Activated CD8-positive, alpha-beta memory T cell treated with anti-CD3 and anti-CD28 coated beads, Interleukin-2, amount 50 U/mL, for 1 hour (primary cell): Measurements from ENCODE around the gene SLC25A25.
"Not testable (repeated sequence)": the region's sequence is repeated elsewhere in the genome, so short reads cannot be mapped to it uniquely, and the experiment has no call there.

Source experiments
- DNase-seq: peaks from one replicate; pipeline ENCODE4 v3.0.0-alpha.2; 2020; ENCODE audit errors: extremely low read depth

SLC25A25 gene

GRCh38 chr9:128124873-128125579, 57.0 kb downstream of the SLC25A25 start:
- DNase-seq = no peak

DNA sequence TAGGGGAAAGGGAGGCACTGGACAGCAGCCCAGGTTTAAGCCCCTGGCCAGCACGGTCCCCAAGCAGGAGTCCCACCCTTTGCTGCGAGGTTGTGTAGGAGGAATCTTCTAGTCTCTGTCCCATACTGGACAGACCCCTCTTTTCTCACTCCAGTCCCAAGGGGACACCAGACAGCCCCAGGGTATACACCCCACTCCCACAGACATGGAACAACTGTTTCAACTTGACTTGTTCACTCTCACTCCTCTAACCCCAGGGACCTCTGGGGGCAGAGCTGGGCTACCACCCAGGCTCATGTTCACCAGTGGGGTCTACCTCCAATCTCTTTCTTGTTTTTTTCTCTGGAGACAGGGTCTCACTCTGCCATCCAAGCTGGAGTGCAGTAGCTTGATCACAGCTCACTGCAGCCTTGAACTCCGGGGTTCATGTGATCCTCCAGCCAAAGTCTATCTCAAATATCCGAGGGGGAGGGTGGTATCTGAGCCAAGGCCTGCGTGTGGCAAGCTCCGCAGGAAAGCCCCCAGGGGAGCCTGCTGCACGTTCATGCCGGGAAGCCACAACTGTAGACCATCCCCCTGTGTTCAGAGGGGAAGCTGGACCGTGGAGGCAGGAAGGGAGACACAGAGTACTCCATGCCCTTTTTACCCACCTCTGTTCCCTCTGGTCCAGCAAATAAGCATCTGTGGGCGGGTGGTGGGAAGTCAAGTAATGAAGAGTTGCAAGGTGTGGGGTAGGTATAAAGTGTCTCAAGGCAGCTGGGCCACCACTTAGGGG, 57.7 kb downstream of the SLC25A25 start:
- no peak for DNase-seq

DNA sequence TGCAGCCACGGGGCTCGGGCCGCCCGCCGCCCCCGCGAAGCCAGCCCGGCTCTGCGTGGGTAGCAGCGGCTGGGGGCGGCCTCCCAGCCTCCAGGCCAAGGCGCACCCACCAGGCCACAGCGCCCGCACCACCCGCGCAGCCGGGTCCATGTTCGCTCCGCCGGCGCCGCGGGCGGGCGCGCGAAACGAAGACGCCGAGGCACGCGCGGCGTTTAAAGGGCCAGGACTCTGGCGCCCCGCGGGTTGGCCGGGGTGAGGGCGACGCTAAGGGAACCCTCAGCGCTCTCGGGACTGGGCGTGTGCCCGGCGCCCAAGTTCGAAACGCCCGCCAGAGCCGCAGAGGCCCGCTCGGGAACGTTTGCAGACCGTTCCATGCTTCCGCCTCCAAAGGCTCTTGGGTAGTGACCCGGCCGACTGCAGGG, 59.5 kb downstream of the SLC25A25 start, which contains the start of gene PTGES2:
Gene PTGES2 (minus strand): TSS at position 162 of the 422 bp plus-strand sequence. CDS start 12 bp downstream, at position 150.
- DNase-seq = peak; percentile 32

GRCh38 chr9:128127990-128128835, 60.2 kb downstream of the SLC25A25 start:
- peak; percentile 65 for DNase-seq

- no peak for DNase-seq
Observed at GRCh38 chr9:128128836-128129590, 61.0 kb downstream of the SLC25A25 start.

- not testable (repeated sequence) for DNase-seq
Observed at GRCh38 chr9:128129976-128130590, 62.1 kb downstream of the SLC25A25 start.

DNA sequence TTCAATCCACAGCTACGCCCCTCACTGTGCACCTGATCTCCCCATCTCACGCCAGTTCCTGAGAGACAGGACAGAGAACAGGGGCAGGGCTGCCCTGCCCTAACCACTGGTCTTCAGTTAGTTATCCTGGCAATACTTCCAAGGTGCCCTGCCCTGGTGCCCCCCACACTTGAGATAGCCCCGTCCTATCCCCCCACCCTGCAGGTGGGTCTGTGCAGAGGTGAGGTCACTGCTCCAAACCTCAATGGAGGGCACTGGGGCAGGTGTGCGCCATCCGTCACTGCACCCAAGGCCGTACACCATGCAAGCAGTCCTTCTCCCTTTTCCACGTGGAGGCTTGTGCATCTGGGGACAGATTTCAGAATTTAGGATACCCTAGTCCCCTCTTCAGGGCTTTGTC, 62.6 kb downstream of the SLC25A25 start:
- not testable (repeated sequence) for DNase-seq

DNA sequence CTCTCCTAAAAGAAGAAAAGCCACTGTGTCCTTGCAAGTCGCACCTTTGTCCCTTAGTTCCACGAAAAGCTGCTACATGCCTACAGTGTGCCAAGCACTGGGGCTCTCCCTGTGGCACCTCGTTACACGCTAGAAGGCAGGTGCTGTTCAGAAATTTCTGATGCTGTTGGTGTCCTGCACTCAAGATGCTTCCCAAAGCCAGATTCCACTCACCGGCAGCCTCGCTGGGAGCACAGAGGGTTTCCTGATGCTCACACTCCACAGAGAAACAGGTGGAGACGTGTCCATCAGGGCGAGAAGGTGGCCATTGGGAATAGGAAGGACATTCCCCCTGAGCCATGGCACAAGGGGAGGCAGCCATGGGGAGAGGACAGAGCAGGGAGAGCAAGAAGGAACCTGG, 63.3 kb downstream of the SLC25A25 start:
- DNase-seq = not testable (repeated sequence)

GRCh38 chr9:128132139-128132538, 64.1 kb downstream of the SLC25A25 start:
- DNase-seq = not testable (repeated sequence)

GRCh38 chr9:128135561-128135960, 67.5 kb downstream of the SLC25A25 start:
- not testable (repeated sequence) for DNase-seq

DNA sequence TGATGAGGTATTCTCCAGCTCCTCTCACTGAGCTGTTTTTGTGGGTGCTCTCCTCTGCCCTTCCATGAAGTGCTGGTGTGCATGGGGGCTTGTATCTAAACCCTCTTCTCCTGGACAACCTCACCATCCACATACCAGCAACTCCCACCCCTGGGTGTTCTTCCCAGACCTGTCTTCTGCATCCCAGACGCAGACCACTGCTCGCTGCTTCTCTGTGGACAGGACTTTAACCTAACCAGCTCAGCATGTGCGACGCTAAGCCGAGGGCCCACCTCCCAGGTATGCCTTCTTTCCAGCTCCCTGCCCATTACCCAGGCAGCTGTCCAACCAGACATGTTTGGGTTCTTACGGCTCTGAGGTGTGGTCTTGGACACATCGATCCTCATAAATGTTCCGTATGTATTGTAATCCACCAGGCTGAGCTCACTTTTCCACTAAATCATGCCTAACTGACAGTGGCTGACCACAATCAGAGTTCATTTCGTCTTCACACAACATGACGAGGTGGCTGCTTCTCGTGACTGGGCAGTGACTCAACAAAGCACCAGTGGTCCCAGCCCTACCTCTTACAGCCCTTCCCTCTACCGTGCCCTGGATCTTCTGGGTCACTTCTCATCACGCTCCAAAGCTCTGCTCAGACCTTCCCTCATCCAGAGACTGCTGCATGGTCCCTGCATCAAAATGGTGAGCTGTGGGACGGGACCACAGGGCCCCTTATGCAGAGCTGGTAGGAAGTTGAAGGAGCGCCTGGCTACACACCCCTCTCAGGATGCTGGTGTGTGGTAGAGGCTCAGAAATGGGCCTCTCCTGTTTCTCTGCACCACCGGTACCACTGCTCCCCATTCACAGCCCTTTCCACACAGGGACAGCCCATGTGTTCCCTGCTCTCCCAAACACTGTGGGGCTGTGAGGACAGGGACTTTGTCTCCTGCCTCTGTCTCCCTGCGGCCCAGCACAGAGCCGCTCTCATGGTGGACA, 69.1 kb downstream of the SLC25A25 start:
- no peak for DNase-seq

DNA sequence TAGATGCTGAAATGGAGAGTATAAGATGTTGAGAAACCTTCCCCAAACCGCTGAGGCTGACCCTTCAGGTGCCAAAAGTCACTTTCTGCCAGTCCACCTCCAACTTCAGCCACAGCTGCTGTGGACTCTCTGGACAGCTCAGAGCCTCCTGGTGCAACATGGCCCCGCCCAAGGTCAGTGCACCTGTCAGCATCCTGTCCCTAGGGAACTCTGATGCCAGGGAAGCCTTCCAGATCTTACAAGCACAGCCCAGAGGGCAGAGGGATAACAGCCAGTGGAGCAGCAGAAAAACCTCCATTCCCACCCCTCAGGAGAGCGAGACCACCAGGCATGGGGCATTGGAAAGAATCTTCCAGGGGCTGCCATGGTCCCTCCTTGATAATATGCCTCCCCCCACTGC, 70.0 kb downstream of the SLC25A25 start:
- no peak for DNase-seq

- no peak for DNase-seq
Observed at GRCh38 chr9:128139621-128140020, 71.6 kb downstream of the SLC25A25 start.

DNA sequence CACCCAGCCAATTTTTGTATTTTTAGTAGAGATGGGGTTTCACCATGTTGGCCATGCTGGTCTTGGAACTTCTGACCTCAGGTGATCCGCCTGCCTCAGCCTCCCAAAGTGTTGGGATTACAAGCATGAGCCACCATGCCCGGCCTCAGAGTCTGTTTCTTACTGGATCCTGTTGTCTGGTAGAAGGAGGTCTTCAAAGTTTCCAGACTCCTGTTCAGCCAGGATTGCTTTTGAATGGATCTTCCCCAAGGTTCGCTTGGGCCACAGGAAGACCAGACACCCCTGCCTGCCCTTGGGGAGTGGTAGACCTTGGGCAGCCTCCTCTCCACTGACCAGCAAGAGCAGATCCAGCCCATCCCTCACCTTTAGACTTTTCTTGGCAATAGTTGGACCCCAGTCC, 73.6 kb downstream of the SLC25A25 start:
- DNase-seq = no peak

DNA sequence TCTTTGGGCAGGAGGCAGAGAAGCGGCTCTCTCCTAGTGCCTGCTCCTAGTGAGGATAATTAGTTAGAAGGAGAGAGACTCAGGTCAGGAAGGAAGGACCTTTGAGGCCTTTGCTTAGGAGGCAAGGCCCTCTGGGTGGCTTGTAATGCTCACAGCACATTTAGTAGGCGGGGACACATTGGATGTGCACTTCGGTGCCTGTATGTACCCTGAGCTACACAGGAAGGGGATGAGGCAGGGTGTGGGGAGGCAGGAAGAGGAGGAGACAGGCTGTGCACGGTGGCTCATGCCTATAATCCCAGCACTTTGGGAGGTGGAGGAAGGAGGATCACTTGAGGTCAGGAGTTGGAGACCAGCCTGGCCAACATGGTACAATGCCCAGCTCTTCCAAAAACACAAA, 74.0 kb downstream of the SLC25A25 start:
- no peak for DNase-seq

DNA sequence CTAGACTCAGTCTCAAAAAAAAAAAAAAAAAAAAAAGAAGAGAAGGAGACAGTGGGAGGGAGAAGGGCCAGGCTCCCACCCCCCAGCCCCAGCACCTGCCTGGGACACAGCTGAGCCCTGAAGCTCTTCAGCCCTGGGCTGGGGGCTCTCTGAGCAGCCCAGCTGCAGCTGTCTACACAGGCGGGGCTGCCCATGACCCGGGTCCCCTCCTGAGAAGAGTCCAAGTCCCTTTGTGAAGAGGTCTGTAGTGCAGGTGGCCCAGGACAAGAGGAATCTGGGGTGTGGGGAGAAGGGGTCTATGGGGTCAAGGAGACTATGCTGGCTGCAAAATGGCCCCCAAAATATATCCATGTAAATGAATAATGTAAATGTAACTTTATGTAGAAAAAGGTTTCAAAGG, 74.6 kb downstream of the SLC25A25 start:
- DNase-seq = no peak

DNA sequence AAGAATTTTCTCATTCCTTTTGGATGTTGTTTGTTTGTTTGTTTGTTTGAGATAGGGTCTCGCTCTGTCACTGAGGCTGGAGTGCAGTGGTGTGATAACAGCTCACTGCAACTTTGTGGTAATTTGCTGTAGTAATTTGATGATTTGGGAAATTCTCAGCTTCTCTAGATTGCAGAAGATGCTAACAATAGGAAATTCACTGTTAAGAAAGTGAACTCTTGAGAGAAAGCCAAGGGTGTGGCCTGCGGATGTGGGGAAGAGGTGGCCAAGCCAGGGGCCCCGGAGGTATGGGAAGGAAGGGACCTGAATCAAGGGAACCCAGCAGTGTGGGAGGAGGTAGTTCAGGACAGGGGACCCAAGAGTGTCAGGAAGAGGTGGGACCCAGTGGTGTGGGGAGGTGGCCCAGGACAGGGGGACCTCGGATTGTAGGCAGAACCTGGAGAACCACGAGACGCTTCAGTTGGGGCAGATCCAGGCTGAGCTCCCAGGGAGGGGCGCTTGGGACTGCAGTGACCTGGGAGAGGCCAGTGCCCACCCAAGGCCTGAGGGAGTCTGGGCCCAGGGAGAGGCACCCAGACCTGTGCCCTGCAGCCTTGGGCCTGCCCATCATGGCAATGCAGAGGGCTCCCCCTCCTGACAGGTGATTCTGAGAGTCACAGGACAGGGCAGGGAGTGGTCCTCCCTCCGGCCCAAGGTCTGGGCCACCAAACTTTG, 75.7 kb downstream of the SLC25A25 start:
- DNase-seq = no peak

DNA sequence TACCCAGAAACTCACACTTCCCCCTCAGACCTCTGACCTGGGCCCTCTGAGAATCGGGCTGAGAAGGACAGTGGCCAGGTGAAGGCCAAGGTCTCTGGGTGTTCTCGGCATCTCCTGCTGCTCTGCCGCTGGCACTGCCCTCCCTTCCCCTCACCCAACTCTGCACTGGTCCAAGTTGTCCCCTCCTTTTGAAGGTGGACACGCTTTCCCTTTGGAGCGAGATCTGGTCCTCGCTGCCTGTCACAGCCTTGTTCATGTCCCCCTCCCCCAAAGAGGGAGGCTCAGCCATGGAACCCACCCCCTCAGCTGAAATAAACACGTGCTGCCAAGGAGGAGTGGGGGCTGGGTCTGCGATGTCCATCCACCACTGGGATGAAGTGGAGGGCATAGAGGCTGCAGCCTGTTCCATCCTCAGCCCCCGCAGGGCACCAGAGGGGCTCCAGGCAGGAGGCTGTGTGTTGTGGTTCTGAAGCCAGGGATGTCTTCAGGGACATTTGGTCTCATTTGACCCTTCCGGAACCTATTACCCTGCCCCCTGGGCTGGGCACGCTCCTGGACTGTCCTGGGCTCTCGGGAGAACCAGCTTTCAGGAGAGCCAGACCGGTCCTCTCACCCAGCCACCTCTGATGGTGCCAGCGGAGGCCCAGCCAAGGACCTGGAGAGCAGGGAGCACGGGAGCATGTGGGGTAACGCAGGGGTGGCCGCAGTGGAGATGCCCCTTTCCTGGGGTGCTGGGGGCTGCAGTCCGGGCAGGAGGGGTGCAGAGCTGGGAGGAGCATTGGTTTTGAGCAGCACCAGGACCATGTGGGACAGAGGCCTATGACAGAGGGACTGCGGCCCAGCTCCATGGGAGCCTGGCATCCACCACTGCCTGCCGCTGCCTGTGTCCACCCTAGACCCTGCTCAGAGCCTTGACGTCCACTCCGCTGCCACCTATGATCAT, 76.5 kb downstream of the SLC25A25 start:
- no peak for DNase-seq
